A673 (cell line): ENCODE measurements around the gene ITGA11. TPM values are rescaled to one million over a fixed set of nuclear protein-coding genes. Genes with fewer than 3 reads are reported as not detected.

Source experiments
- BruUV-seq: library from RNA; stranded (reverse); fragments of 400-500 nt; replicated peaks from 2 replicates; lab custom pipeline; 2021; lab: Mats Ljungman, UMichigan
- CTCF ChIA-PET: fragments of 300-600 bp; sonication (Branson Sonifier 250); formaldehyde crosslinking; loops from one replicate; lab custom pipeline; 2022; ENCODE audit warnings: antibody characterized with exemption; lab: Charles Lee
- POLR2A ChIA-PET: fragments of 300-600 bp; sonication (Branson Sonifier 250); formaldehyde crosslinking; loops from one replicate; lab custom pipeline; 2022; ENCODE audit warnings: antibody characterized with exemption; ENCODE audit not compliant: low non-redundant PET; lab: Charles Lee
- DNase-seq: peaks from one replicate; pipeline ENCODE4 v3.0.0-alpha.2; 2015; ENCODE audit warnings: low spot score
- H3K27ac ChIP-seq: fragments of 200-600 bp; sonication (generic); 2 replicates; pipeline ENCODE4 v1.5.1; 2016; ENCODE audit warnings: mixed run types, low read depth, mild to moderate bottlenecking, mixed read lengths, antibody characterized with exemption, low read length; ENCODE audit not compliant: poor library complexity, severe bottlenecking
- H3K27me3 ChIP-seq: fragments of 200-600 bp; sonication (generic); replicated peaks from 2 replicates; pipeline ENCODE4 v1.6.1; 2017; ENCODE audit warnings: mixed run types, low read depth, mild to moderate bottlenecking, mixed read lengths, antibody characterized with exemption, low read length; ENCODE audit not compliant: insufficient read depth, poor library complexity
- H3K36me3 ChIP-seq: fragments of 200-600 bp; sonication (generic); 2 replicates; pipeline ENCODE4 v1.6.1; 2016; ENCODE audit warnings: mixed run types, mild to moderate bottlenecking, mixed read lengths, antibody characterized with exemption, low read length; ENCODE audit not compliant: insufficient read depth, poor library complexity, severe bottlenecking
- H3K4me1 ChIP-seq: fragments of 200-600 bp; sonication (generic); 2 replicates; pipeline ENCODE4 v1.6.1; 2017; ENCODE audit warnings: mixed run types, mild to moderate bottlenecking, mixed read lengths, antibody characterized with exemption, low read length; ENCODE audit not compliant: insufficient read depth, poor library complexity, severe bottlenecking
- H3K4me3 ChIP-seq: fragments of 200-600 bp; sonication (generic); 2 replicates; pipeline ENCODE4 v1.5.1; 2016; ENCODE audit warnings: low read depth, mixed run types, mild to moderate bottlenecking, mixed read lengths, low read length; ENCODE audit not compliant: poor library complexity, severe bottlenecking
- H3K9me3 ChIP-seq: fragments of 200-600 bp; sonication (generic); 2 replicates; pipeline ENCODE4 v1.6.1; 2016; ENCODE audit warnings: mixed run types, low read depth, mild to moderate bottlenecking, mixed read lengths, antibody characterized with exemption, low read length; ENCODE audit not compliant: poor library complexity, severe bottlenecking
- CTCF ChIP-seq: fragments of 300-800, 200-600 bp; sonication (generic); conservative IDR thresholded peaks from 2 replicates; pipeline ENCODE4 v1.5.1; 2017; ENCODE audit warnings: low read depth, mild to moderate bottlenecking, antibody characterized with exemption, low read length, moderate library complexity, mixed read lengths
- EZH2 ChIP-seq: fragments of 200-600 bp; sonication (generic); IDR thresholded peaks from 2 replicates; pipeline ENCODE4 v1.6.1; 2017; ENCODE audit warnings: borderline replicate concordance, low read depth, mild to moderate bottlenecking, mixed read lengths, antibody characterized with exemption, low read length; ENCODE audit not compliant: poor library complexity, severe bottlenecking
- intact Hi-C: fragments of 100-400 bp; cut with micrococcal nuclease; formaldehyde crosslinking; loops from one replicate; pipeline ENCODE4 v1.10.0; 2022; ENCODE audit not compliant: unreplicated experiment
- total RNA-seq: library from RNA; stranded (reverse); gene quantifications from 2 replicates; pipeline ENCODE4 v1.2.3, GENCODE V29; 2021

ITGA11 gene
- total RNA-seq, 1 experiment from 2014 or later: 0.45 TPM

GRCh38 chr15:68316061-68316804, 115.7 kb downstream of the ITGA11 start:
- Histone ChIP-seq H3K9me3 (no peaks in the 10 kb centered on the region), H3K4me3 (no peak overlapping the region), H3K36me3 (no peaks in the 10 kb centered on the region), H3K4me1 (no peaks in the 10 kb centered on the region), H3K27ac (no peak overlapping the region), H3K27me3 (no peaks in the 10 kb centered on the region)
- ChIA-PET POLR2A (no interaction called here), CTCF (interaction anchor here (0.6 to 1.2 kb wide), 4 partner anchors 10 to 63 kb away, joined by 3 to 4 read pairs (median 4); no protein-coding TSS in a partner anchor)
- BruUV-seq: no TSS peak
- DNase-seq: no peak
- intact Hi-C loops: no loop called here
- TF ChIP-seq CTCF: peak; percentile 56
- TF ChIP-seq EZH2: no peak

- Histone ChIP-seq H3K9me3 (no peaks in the 10 kb centered on the region), H3K36me3 (no peaks in the 10 kb centered on the region), H3K4me3 (no peak overlapping the region), H3K4me1 (no peaks in the 10 kb centered on the region), H3K27ac (no peak overlapping the region), H3K27me3 (no peaks in the 10 kb centered on the region)
- BruUV-seq: no TSS peak
- TF ChIP-seq CTCF: no peak
- TF ChIP-seq EZH2: no peak
- intact Hi-C loops: no loop called here
- CTCF ChIA-PET: interaction anchor here (0.6 to 1.2 kb wide), 2 partner anchors 9 to 53 kb away, joined by 3 to 4 read pairs; no protein-coding TSS in a partner anchor
- no peak for DNase-seq
- POLR2A ChIA-PET: no interaction called here
Observed at GRCh38 chr15:68315495-68316031, 116.4 kb downstream of the ITGA11 start.

- DNase-seq: no peak
- no peaks in the 10 kb centered on the region for H3K36me3 ChIP-seq
- no peaks in the 10 kb centered on the region for H3K9me3 ChIP-seq
- CTCF ChIA-PET: interaction anchor here (1.2 kb wide), 1 partner anchor 8 kb away, joined by 3 read pairs; no protein-coding TSS in a partner anchor
- intact Hi-C loops: no loop called here
- H3K27ac ChIP-seq: no peak overlapping the region
- H3K27me3 ChIP-seq: no peaks in the 10 kb centered on the region
- H3K4me3 ChIP-seq: no peak overlapping the region
- POLR2A ChIA-PET: interaction anchor here (0.5 kb wide), 1 partner anchor 422 kb away, joined by 3 read pairs; no protein-coding TSS in a partner anchor
- no peak for TF ChIP-seq EZH2
- no peak for TF ChIP-seq CTCF
- BruUV-seq: no TSS peak
- no peaks in the 10 kb centered on the region for H3K4me1 ChIP-seq
Observed at GRCh38 chr15:68315035-68315434, 116.9 kb downstream of the ITGA11 start.
